HG03108 (cell line): ENCODE data around the gene LMAN1L.

Source experiments
- ATAC-seq: cut with Tn5 transposase; IDR thresholded peaks from one replicate; pipeline ENCODE4 v1.9.1; 2021; ENCODE audit warnings: moderate library complexity; ENCODE audit not compliant: unreplicated experiment

Gene LMAN1L

GRCh38 chr15:74792227-74793016 lies 20.2 kb upstream of the LMAN1L start:
- ATAC-seq: no peak

- ATAC-seq: no peak
Observed at GRCh38 chr15:74793135-74794028, 19.3 kb upstream of the LMAN1L start.

- no peak for ATAC-seq
Observed at GRCh38 chr15:74794248-74794969, 18.2 kb upstream of the LMAN1L start.

- no peak for ATAC-seq
Observed at GRCh38 chr15:74794970-74795349, 17.7 kb upstream of the LMAN1L start.

DNA sequence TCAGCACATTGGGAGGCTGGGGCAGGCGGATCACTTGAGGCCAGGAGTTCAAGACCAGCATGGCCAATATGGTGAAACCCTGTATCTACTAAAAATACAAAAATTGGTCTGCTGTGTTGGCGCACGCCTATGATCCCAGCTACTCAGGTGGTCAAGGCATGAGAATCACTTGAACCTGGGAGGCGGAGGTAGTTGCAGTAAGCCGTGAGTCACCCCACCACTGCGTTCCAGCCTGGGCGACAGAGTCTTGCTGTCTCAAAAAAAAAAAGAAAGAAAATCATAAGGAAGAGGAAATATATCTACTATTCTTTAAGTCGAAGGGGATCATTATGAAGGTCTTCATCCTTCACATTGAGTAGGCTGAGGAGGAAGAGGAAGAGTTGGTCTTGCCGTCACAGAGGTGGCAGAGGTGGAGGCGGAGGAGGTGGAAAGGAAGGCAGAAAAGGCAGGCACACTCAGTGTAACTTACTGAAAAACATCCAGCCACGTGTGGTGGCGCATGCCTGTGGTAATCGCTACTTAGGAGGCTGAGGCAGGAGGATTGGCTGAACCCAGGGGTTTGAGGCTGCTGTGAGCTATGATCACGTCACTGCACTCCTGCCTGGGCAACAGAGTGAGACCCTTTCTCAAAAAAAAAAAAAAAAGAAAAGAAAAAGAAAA lies 16.5 kb upstream of the LMAN1L start:
- ATAC-seq: no peak

- peak; percentile 33 for ATAC-seq
Observed at GRCh38 chr15:74798388-74799254, 14.0 kb upstream of the LMAN1L start.

GRCh38 chr15:74799255-74799855 lies 13.3 kb upstream of the LMAN1L start:
- no peak for ATAC-seq

DNA sequence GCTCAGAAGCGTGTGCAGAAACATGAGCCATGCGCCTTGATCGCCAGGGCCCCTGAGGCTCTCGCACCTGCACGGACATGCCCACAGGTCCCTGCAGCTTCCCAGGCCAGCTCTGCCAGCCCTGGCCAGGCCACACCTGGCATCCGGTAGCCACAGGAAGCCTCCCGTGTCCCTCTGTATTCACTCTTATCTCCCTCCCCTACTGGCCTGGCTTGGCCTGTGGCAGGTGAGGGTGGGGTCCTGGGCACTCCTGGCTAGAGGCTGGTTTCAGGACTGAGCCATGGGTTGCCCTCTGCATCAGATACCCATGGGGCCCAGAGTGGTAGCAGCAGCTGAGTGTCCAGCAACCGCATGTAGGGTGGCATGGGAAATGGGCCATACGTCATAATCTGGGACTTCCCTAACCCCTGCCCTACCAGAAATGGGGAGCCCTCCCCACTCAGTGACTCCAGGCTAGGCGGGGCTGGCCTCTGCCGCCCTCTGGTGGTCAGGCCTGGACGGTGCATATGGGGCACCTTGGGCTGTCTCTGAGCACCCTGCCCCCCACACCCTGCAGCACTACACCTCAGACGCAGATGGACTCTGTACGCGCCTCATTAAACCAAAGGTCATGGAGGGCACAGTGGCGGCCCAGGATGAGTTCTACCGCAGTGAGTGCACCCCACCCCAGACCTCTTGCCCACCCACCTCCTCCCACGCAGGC lies 12.6 kb upstream of the LMAN1L start:
- ATAC-seq: peak; percentile 62

- ATAC-seq: no peak
Observed at GRCh38 chr15:74800559-74801094, 12.0 kb upstream of the LMAN1L start.

DNA sequence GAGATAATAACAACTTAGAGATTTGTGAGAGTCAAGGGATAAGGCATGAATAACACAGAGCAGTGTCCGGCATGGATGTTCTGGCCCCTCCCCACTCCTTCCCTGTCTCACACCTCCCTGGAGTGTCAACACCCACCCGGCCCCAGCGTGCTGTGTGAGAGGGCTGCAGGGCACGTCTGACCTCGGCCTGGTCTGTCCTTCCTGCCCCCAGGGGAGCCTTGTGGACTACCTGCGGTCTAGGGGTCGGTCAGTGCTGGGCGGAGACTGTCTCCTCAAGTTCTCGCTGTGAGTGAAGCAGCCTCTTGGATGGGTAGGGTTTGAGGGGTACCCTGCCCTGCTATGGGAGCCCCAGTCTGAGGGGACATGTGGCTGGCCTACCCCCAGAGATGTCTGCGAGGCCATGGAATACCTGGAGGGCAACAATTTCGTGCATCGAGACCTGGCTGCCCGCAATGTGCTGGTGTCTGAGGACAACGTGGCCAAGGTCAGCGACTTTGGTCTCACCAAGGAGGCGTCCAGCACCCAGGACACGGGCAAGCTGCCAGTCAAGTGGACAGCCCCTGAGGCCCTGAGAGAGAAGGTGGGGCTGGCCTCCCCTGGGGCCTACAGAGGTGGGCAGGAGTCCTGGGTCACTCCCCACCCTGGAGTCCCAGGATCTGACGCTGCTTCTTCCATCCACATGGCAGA lies 11.2 kb upstream of the LMAN1L start:
- no peak for ATAC-seq

GRCh38 chr15:74802290-74802689 lies 10.3 kb upstream of the LMAN1L start:
- ATAC-seq: no peak

- no peak for ATAC-seq
Observed at GRCh38 chr15:74802862-74803447, 9.7 kb upstream of the LMAN1L start.

DNA sequence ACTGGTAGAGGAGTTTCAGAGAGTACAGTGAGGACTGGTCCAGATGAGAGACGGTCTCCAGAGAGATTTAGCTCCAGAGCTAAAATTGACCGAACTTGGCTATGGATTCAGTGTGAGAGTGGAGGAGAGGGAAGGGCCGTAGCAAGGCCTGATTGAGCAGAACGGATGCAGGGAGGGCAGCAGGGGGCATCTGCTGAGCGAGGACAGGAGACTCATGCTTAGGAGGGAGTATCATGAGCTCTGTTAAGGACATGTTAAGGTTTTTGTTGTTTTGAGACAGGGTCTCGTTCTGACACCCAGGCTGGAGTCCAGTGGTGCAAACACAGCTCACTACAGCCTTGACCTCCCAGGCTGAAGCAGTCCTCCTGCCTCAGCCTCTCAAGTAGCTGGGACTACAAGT lies 7.7 kb upstream of the LMAN1L start:
- no peak for ATAC-seq

DNA sequence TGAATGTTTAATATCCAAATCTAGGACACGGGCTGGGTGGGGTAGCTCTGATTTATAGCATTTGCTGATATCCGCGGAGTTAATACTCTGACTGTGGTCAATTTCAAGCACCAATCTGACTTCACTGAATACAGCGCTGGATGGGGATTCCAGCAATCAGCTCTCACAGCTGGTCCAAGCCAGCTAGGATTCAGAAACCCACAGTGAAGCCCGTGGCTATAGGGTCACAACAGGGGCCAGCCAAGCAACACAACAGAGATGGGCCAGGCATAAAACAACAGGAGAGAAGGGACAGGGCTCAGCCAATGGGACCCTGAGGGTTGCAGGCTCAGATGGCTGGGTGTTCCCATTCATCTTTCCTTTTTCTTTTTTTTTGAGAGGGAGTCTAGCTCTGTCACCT lies 5.4 kb upstream of the LMAN1L start:
- no peak for ATAC-seq

DNA sequence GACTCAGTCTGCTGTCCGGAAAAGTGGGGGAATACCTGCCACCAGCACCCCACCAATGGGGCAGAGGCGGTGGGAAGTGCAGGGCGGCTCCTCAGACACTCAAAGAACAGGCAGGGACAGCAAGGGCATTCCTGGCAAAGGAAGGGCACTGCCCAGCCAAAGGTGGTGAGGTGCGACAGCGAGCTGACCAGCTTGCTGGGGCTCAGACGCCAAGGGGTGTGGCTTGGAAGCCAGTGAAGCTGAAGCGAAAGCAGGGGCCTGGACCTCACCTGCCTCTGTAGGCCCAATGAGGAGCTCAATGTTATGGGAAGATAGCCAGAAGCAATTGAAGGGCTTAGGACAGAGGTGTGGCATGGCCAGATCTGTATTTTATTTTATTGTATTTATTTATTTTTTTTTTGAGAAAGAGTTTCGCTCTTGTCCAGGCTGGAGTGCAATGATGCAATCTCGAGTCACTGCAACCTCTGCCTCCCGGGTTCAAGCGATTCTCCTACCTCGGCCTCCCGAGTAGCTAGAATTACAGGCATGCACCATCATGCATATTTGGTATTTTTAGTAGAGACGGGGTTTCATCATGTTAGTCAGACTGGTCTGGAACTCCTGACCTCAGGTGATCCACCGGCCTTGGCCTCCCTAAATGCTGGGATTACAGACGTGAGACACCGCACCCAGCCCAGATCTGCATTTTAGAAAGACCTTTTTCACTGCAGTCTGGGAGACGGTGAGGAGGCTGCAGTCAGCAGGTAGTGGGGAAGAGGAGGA lies 4.4 kb upstream of the LMAN1L start:
- ATAC-seq: no peak

- no peak for ATAC-seq
Observed at GRCh38 chr15:74808840-74809229, 3.8 kb upstream of the LMAN1L start.

DNA sequence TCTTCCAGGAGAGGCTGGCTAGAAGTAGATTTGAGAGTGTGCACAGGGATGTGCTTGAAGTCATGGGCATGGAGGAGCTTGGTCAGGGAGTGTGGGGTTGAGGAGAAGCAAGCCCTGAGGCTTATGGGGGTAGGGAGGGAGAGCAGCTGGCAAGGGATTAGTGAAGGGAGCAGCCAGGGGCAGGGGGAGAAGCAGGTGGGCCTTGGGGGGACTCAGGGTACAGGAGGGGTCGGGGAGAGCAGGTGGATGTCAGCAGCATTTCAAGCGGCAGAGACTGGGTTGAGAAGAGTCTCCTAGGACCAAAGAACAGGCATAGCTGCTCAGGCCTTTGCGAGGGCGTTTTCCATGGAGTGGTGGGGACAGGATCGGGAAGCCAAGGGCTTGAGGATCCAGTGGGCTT lies 3.4 kb upstream of the LMAN1L start:
- no peak for ATAC-seq
